ENCODE measurements around the gene TFR2.

Gene TFR2

DNA sequence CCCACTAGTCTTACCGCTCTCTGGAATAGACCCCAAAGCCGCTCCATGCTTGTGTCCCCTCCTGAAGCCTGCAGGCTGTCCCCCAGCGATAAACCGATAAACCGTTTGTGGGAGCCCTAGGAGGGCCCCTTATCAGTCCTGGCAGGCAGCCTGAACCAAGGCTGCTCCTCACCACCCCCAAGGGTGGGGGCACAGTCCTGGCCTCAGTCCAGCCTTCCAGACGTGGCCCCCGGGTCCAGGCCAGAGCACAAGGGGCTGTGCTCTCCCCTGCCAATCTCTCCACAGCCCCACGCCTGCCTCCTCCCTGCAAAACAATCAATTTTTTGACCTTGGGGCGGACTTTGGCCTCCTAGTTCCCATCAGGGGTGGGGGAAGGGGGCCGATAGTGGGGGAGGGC, at the start of gene TFR2:
TSS of gene TFR2 (minus strand) at position 90 of the 397 bp plus-strand sequence. CDS start at position 47, 43 bp downstream.
- no peak for DNase-seq (ENCODE audit: low read depth in 2 of 2)

DNA sequence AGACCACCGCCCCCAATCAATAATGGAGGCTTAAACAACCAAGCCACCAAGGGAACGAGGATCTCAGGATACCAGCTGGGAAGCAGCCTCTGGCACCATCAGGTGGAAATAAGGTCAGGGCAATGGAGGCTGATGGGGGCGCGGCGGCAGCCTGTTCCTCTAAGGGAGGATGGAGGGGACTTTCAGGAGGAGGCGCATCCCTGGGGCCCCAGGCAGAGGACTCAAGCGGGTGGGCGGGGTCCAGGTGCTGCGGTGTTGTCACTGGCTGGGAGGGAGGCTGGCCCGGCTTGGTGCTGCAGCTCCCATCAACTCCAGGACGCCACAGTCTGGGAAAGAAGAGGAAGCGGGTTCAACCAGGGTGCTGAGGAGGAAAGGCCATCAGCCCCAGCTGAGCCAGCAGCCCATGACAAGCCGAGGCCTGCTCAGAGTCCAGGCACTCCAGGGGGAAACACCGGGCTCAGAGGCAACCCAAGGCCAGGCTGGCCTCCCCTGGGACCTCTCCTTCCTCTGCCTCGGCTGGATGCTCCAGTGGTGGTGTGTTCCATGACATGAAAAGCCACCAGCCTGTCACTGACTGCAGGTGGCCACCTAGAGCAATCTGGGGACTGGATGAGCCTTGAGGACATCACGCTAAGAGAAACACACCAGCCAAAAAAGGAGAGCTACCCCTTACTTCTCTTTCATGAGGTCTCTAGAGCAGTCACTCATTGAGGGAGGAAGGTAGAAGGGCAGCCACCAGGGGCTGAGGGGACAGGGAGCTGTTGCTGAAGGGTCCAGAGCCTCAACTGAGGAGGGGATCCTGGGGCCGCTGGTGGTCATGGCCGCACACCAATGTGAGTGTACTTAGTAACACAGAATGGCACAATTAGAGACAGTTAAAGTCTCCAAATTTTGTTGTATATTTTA, 48.1 kb upstream of the TFR2 start:
- DNase-seq (ENCODE audit: low read depth in 2 of 2): no peak

DNA sequence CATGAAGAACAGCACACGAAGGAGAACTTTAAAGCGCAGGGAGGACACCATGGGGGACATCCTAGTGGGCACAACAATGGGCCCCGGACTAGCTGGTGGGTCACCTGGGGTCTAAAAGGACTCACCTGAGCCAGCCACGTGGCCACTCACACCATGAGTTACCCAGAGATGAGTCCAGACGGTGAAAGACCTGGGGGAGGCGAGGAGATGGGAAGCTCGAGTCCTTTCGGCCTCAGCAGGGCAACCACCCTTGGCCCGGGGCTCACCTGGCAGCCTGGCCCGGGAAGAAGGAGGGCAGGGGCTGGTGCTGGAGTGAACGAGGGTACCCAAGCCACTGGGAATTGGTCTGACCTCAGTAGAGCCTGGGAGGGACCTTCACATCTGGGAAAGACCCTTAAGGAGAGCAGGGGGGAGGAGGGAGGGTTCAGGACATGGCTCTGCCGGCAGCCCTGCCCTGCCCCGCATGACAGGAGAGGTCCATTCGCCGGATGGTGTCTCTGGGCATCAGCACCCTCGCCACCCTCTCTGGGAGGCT, 47.0 kb upstream of the TFR2 start:
- DNase-seq (ENCODE audit: low read depth in 2 of 2): no peak

DNA sequence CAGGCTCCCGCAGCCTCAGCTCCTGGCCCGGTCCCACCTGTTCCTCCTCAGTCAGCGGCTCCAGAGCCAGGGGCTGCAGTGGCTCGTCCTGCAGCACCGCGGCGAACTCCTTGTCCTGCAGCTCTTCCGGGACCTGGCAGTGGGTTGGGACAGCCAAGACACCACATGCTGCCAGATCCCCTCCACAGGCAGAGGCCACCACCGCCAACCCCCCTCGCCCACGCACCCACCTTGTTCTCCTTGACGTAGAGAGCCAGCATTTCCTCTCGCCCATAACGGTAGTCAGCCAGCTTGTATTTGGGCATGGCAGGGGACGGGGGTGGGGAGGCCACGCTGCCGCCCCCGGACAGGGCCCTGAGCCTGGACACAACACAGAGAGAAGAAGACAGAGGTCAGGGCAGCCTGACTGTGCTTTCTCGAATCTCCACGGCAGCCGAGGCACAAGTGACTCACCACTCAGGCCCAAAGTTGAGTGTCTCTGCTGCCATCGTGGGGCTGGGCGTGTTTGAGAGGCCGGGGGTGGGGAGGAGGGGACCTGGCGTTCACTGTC, 46.5 kb upstream of the TFR2 start:
- DNase-seq (ENCODE audit: low read depth in 2 of 2): no peak

DNA sequence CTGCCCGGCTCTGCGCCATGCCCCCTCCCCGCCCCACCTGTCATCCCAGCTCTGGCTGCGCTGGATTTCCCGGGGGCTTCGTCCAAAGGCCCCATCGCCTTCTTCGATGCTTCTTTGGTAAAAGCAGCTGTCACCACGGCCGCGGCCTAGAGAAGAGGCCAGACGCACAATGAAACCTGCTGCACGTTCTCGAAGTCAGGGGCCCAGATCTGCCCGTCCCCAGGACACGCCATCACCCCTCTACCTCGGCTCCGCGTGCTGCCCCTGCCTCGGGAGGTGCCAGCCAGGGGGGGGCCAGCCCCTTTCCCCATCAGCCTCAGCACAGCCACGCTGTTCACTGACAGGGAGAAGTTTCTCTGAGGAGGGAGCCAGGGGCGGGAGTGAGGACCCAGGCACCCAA, 45.9 kb upstream of the TFR2 start:
- no peak for DNase-seq (ENCODE audit: low read depth in 2 of 2)

DNA sequence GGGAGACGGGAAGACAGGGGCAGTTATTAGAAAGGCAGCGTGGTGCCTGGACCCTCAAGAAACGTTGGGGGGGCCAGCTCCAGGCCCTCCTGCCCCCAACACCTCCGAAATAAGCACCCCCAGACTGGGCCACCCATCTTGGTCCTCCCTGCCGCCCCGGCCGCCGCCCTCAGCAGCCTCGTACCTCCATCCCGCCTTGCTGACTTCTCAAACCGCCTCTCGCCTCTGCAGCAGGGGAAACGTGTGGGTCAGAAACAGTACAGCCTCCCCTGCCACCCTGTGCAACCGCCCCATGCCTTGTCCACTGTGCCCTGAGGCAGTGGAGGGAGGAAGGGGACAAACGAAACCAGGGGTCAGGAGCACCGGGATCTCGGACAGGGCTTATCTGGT, 45.5 kb upstream of the TFR2 start:
- DNase-seq (ENCODE audit: low read depth in 2 of 2): no peak

DNA sequence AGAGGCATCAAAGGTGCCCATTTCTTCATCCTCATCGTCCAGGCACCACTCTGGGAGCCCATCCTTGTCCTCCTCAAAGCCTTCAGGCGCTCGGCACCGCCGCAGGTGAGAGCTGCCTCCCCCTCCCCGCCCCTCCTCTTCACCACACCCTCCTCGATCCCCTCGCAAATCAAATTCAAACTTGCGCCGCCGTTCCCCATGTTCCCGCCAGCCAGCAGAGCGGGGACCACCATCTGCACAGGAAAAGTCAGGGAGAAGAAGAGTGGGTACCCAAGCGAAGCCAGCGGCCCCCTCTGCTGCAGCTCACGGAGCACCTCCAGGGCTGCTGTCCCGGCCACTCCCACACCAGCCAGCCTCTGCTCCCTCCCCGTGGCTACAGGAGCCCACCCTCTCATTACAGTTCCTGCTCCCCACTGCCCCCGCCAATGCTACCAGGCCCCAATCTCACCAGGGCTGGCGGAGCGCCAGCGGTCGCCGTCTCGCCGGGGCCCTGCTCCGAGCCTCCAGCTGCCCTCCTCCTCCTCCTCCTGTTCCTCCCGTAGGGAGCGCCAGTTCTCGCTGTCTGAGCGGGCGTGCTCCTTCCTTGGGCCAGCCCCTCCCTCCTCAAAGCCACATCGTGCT, 45.0 kb upstream of the TFR2 start:
- no peak for DNase-seq (ENCODE audit: low read depth in 2 of 2)

GRCh38 chr7:100685631-100686145, 44.3 kb upstream of the TFR2 start:
- DNase-seq (ENCODE audit: low read depth in 2 of 2): no peak

DNA sequence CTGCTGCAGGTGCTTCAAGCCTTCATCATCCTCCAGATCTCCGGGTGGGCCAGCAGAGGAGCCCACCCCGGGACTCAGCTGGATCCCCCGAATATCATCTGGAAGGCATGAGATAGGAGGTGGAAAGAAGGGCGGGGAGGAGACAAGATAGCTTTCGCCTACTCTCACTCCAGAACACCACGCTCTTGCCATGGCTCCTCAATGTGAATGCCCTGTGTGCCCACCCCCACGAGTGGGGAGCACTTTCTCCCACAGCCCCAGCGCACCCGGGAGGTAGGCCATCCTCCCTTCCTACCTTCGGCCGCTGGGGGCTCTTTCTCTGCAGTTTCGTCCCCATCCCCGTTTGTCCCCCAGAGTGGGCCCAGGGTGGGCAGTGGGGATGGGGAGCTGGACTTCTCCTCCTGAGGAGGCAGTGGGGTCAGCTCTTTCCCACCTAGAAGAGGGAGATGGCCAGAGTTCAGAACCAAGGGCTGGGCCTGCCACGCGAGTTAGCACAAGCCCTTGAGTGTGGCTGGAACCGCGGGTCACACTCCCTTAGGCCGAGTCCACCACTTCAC, 43.8 kb upstream of the TFR2 start:
- no peak for DNase-seq (ENCODE audit: low read depth in 2 of 2)

DNA sequence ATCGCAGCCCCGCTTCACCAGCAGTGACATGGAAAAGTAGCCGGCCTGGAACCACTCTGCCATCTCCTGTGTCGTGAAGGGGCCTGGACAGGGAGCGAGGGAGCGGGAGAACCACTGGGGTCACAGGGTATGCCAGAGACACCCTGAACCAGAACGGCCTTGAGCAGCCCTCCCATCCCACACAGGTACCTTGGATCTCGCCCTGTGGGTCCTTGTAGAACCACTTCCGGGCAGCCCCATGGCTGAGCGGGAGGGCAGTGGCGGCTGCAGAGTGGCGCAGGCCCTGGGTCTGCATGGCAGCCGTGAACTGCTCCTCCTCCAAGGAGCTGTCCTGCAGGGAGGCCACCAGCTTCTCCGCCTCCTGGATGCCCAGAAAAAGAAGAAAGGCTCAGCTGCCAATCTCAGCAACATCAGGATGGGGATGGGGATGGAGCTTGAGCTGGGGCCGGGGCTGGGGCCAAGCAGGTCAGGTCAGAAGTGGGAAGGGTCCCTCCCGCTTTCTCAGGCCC, 43.2 kb upstream of the TFR2 start:
- DNase-seq (ENCODE audit: low read depth in 2 of 2): no peak

- no peak for DNase-seq (ENCODE audit: low read depth in 2 of 2)
These were observed 42.5 kb upstream of the TFR2 start for GRCh38 chr7:100683659-100684533.

- no peak for DNase-seq (ENCODE audit: low read depth in 2 of 2)
These were observed 41.8 kb upstream of the TFR2 start for GRCh38 chr7:100682991-100683658.

- DNase-seq (ENCODE audit: low read depth in 2 of 2): no peak
These were observed 40.9 kb upstream of the TFR2 start for GRCh38 chr7:100682228-100682741.

DNA sequence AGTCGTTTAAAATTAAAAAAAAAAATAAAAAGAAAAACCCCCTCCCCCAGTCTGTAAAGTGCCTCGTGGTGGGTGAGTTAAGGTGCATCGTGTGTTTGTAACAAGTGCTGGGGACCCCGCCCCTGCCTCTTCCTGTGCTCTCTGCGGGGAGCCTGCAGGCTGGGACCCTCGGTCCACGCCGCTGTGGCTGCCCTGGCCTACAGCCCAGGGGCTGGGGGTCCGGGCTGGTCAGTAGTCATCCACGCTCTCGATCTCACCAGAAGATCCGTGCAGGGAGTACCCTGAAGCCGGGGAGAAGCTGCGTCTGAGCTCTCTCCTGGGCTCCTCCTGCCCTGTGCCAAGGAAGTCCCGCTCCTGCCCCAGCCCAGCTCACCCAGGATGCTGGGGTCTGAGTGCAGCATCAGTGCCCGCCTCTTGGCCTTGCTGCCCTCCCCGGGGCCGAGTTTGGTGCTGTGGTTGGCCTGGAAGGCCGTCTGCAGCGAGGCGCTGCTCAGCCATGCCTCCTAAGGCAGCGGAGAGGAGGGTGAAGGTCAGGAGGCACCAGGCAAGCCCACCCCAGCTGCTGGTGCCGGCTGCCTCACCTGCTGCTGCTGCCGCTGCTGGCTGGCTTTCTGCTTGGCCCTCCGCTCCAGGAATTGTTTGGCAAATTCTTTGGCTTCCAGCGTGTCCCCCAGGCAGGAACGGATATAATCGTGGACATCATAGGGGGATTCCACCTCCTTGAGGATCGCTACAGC, 40.3 kb upstream of the TFR2 start:
- no peak for DNase-seq (ENCODE audit: low read depth in 2 of 2)

- DNase-seq (ENCODE audit: low read depth in 2 of 2): no peak
These were observed 39.4 kb upstream of the TFR2 start for GRCh38 chr7:100680576-100681271.

- no peak for DNase-seq (ENCODE audit: low read depth in 2 of 2)
These were observed 38.7 kb upstream of the TFR2 start for GRCh38 chr7:100679927-100680575.

DNA sequence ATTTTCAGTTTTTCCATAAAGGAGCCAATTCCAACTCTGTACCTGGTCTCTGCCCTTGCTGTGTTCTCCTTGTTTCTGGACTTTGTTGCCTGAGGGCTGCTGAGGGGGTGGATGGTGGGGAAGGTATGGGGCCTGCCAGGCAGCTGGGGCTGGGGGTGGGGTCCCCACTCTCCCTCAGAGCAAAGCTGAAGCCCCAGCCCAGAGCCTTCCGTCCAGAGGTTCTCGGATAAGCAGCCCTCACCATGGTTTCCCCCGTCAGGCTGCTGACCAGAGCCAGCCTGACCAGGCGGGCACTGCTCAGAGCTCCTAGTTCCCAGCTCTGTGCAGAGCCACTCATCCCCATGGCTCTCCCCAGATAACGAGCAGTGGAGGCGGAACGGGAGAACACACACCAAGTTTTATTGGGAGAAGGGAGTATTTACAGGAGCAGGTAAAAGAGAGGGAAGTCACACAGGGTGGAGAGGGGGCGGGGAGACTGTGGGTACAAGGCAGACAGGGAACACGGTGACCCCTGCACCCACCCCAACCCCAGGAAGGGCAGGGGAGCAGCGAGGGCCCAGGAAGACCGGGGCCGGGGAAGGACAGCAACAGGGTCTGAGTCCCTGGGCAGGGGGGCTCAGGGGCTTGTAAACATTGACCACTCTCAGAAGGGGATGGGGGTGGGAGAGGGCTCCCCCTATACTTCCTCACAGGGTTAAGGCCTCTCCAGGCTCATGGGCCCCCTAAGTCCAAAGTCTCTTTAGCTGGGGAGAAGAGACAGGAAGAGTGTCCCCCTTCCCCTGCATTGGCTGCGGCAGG, 38.0 kb upstream of the TFR2 start:
- no peak for DNase-seq (ENCODE audit: low read depth in 2 of 2)
